Activated CD4-positive, CD25-positive, alpha-beta regulatory T cell treated with anti-CD3 and anti-CD28 coated beads, Interleukin-2, amount 50 U/mL, for 72 hours (primary cell): Measurements from ENCODE around the gene AK8.

ENCODE experiments used
- DNase-seq: peaks from one replicate; pipeline ENCODE4 v3.0.0; 2021

Gene AK8

DNA sequence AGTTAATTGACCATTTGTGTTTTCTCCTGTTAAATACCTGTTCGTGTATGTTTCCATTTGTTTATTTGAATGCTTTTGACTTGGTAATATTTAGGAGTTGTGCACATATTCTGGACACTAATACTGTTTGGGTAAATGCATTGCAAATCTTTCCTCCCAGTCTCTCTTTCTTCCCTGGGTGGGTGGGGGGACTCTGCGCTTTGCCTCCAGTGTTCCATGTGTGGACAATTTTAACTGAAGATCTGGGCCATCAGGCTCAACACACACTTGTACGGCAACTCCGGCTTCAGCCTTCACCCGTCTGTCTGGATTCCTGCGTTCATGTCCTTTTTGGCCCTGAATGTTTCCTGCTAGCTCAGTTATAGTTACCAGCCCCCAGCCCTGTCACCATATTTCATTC lies 167.8 kb downstream of the AK8 start:
- DNase-seq = no peak

DNA sequence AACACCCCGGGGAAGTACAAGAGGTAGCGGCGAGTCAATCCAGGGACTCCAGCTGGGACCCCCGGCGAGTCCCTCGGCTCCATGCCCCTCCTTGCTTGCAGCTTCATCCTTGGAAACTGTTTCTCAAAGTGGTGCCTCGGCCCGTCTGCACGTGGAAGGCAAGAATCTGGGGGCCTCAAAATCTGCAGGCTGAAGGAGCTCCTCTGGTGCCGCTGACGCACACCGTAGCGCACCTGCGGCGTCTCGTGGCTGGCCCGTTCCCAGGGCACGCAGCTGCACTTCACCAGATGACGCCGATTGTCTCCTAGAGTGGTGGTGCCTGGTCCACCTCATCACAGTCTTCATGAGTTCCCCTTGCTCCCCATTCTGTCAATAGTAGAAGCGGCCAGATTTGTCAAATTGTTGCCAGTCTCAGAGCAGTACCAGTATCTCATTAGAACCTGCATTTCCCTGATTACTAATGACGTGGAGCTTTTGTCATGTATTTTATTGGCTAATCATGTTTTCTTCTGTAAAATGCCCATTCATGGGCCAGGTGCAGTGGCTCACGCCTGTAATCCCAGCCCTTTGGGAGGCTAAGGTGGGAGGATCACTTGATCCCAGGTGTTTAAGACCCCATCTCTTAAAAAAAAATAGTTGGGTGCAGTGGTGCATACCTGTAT lies 169.2 kb downstream of the AK8 start:
- no peak for DNase-seq

DNA sequence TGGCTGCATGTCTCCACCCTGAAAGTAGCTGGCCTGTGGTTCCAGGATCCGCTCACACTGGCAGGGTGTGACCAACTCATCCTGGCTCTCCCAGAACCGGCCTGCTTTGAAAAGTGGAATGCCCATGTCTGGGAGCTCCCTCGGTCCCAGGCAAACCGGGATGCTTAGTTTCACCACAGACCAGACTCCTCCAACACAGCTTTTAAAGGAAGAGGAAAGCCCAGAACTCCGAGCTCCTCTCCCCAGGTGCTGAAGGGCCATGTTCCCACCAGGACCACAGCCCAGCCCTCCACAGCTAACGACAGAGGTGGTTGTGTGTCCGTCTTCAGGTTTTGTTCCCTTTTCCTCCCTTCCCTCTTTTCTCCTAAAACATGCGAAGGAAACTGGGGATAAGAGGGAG lies 169.8 kb downstream of the AK8 start:
- no peak for DNase-seq

DNA sequence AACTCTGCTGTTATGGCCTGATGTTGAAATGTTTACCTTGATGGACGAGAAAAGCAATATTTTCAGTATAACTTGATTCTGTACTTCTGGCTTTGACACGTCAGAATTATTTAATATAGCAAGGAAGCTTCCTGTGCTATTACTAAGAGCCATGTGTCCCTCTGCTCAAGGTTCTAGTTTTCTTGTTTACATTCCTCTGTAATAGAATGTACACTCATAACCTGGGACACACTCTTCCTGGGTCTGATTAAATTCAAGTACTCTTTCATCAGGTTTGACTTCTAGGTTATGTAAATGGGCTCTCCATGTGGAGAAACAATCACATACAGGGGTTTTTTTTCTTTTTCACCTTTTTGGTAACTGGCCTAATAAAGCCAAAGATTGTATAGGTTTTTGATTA lies 174.7 kb downstream of the AK8 start:
- no peak for DNase-seq

DNA sequence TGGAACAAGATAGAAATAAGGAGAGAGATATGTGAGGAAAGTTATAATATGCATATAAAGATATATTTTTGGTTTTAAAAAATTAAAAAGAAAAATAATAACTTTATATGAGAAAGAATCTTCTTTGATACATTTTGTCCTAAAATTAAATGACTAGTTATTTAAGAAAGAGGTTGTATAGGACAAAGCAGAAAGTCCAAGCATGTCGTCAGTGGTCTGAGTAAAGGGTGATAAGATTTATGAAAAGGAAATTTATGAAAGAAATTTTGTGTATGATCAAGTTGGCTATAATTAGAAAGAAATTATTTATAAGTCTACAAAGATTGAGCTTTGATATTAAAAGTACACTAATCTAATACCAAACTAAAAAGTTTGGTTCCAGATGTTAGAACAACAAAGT lies 175.8 kb downstream of the AK8 start:
- no peak for DNase-seq

DNA sequence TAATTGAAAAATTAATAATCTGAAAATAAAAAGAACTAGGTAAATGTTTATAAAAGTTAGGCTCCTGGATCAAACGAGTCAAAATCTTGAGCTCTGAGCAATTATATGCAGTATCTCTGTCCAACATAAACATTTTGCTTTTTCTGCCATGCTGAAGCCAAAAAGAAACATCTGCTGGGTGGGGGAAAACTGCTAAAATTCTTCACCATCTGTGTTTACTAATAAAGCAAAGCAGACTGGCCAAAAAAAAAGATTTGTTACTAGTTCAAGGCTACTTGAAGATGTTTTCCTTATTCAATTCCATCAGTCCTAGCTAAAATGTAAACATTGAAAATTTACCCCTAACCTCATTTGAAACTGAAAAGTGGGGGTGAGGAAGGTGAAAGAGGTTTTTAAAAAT lies 178.1 kb downstream of the AK8 start:
- no peak for DNase-seq

DNA sequence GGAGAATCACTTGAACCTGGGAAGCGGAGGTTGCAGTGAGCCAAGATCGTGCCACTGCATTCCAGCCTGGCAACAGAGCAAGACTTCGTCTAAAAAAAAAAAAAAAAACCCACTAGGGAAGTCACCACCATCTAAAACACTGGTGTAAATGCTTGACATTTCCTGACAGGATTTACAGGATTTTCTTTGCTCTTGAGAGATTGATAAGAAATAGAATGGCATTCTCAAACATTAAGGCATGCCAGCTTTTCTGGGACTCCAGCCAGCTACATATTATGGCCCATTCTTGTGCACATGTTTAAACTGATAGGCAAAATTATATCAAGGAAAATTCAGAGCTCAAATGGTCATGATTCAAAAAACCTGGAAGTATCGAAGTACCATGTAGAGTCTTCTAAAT lies 179.1 kb downstream of the AK8 start:
- no peak for DNase-seq

DNA sequence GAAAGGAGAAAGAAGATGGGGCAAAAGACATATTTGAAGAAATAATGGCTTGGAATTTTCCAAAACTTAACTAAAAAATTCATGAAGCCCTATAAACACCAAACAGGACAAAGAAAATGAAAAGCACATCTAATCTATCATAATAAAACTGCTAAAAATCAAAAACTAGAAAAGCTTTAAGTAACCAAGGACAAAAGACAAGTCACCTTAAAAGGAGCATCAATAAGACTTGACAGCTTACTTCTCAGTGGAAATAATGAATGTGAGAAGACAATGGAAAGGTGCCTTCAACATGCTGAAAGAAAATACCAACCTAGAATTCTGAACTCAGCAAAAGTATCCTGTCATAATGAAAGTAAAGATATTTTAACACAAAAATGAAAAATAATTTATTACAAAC lies 180.9 kb downstream of the AK8 start:
- DNase-seq = no peak

DNA sequence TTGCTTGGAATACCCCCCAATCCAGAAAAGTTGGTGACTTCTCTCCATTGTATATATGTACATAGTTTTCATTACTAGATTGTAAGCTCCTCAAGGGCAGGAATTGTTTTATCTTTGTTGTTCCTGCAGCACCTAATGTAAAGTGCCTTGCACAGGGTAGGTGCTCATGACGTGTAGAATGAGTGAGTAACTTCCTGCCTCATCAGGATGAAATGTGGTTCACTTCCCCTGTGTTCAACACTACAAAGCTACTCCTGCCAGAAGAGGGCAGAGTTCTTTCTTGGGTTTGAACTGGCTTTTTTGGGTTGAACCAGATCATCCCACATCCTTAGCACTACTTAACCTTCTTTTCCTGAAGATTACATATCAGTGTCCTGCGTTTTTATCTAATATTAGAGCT lies 183.9 kb downstream of the AK8 start:
- no peak for DNase-seq

DNA sequence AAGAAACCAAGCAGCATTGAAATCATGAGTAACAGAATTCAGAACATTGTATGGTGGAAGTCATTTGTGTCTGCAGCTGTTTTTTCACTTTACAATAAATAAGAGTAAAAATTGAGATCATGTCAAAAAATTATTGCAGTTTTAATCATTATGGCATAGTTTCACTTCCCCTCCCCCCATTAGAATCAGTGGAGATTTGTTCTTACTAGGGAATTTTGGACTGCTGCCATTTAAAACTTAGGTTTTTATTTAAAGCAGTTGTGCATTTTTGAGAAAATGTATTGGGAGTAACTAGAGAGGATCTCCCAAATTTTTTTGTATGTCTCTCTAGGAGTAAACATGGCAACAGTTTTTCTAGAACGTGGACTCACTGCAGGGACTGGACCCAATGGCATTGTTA lies 187.4 kb downstream of the AK8 start:
- no peak for DNase-seq

DNA sequence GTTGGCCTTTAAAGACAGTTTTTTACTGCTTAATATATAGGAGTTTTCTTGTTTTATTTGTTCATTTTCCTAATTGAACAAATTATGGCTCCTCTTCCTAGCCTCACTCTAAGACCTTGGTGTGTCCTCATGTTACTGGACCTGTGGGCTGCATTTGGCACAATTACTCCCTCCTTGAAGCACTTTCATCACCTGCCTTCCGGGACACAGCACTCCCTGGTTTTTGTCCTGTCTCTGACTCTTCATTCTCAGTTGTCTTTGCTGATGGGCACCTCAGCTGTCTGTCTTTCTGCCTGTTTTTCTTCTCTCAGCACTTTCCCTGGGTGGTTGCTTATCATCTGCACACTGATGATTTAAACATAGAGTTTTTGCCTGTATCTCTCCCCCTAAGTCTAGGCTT lies 194.2 kb downstream of the AK8 start:
- DNase-seq = no peak

DNA sequence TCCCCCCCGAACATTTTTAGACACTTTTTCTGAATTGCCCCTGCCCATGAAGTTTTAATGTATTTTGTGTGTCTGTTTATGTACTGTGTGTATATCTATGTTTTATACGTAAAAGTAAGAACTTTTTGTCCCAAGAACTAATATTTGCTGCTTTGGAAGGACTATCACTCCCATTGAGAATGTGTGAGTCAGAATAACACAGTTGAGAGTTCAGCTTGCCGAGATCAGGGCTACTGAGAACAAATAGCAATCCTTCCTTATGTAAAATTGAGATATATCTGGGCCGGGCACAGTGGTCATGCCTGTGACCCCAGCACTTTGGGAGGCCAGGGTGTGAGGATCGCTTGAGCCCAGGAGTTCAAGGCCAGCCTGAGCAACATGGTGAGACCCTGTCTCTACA lies 196.5 kb downstream of the AK8 start:
- DNase-seq = no peak

DNA sequence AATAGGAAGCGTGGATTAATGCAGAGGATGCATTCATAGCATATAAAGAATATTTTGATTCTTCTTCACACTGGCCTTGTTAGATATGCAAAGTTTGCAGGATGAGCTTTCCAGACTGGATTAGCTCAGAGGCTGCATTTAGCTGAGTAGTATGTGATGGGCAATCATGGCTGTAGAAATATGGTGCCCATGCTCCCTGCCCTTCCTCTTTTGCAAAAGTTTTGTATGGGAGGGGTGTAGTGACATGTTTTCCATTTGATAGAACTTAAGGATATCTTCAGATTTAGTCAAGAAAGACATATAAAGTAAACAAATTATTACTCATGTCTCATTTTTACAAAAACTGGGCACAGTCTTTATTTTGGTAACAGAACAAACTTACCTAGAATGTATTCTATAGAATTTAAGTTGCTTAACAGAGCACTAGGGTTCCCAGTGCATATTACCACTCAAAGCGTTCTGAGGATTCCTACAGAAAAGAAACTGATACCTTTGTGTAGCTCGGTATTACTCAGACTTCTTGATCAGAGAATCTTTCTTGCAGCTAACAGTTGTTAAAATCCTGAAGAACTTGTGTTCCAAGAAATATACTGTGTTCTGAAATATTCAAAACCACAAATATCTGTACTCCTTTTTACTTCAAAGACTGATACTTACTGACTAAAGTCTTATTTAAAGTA lies 198.0 kb downstream of the AK8 start:
- DNase-seq = no peak

DNA sequence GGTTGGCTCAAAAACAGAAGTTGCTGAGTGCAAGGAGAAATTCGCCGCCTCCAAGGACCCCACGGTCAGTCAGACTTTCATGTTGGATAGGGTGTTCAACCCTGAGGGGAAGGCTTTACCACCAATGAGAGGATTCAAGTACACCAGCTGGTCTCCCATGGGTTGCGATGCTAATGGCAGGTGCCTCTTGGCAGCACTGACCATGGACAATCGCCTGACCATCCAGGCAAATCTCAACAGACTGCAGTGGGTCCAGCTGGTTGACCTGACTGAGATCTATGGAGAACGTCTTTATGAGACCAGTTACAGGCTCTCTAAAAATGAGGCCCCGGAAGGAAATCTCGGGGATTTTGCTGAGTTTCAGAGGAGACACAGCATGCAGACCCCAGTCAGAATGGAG lies 200.1 kb downstream of the AK8 start:
- no peak for DNase-seq
